GM18858 (cell line): Measurements from ENCODE around the gene ARHGAP6.
"Not testable (repeated sequence)": the region's sequence is repeated elsewhere in the genome, so short reads cannot be mapped to it uniquely, and the experiment has no call there.

Experiments used
- ATAC-seq: cut with Tn5 transposase; IDR thresholded peaks from one replicate; pipeline ENCODE4 v1.9.1; 2021; ENCODE audit not compliant: unreplicated experiment

The ARHGAP6 gene

GRCh38 chrX:11532291-11533078, 133.2 kb downstream of the ARHGAP6 start:
- ATAC-seq = no peak

DNA sequence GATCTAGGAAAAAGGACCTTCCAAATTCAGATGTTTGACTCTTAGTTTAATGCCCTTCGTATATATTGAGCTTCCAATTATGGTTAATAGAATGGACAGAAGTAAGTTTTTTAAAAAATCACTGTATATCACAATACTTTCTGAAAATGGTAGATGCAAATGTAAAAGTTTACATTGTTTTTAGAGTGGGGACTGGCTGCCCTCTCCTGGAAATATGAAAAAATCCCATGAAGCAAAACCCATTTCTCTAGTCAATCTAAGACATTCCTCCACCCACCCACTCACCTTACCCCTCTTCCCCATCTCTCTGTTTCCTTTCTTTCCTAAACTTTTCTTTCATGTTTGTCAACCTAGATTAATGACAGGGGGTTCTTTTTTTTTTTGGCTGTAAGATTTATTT, 134.5 kb downstream of the ARHGAP6 start:
- no peak for ATAC-seq

- no peak for ATAC-seq
Observed at GRCh38 chrX:11530621-11531020, 135.1 kb downstream of the ARHGAP6 start.

DNA sequence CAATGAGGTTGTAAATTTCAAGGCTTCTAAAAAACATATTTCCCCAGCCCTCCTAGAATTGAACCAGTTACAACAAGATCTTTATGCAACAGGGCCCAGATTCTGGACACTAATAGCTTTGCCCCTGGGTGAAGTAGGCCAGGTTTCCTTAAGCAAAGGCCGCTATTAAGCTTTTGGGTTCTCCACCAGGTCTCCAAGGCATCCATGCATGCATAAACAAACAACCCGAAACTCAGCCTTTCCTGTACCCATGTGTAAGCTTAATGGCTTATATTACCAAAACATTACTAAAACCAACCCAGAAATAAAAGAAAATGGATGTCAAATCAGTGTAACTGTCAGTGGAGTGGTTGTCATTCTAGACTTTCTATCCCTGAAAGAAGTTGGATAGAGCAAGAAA, 137.1 kb downstream of the ARHGAP6 start:
- no peak for ATAC-seq

- no peak for ATAC-seq
Observed at GRCh38 chrX:11525685-11526084, 140.0 kb downstream of the ARHGAP6 start.

GRCh38 chrX:11519234-11519633, 146.5 kb downstream of the ARHGAP6 start:
- ATAC-seq = not testable (repeated sequence)

DNA sequence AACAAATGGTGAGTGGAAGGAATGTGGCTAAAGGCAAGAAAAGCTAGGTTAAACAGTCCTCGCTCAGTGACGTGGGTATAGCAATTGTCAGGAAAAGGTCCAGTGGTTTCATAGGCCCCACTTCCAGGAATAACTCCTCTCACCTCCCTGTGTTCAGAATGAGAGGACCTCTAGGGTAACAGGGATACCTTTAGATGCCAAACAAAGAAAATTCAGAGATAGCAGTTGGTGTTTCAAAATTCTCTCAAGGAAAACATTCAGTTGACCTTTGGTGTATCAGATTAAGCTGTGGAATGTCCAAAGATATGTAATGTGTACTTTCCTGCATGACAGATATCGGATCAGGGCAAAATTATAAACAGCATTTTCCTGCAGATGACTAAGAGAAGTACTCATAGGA, 155.9 kb downstream of the ARHGAP6 start:
- ATAC-seq = no peak

DNA sequence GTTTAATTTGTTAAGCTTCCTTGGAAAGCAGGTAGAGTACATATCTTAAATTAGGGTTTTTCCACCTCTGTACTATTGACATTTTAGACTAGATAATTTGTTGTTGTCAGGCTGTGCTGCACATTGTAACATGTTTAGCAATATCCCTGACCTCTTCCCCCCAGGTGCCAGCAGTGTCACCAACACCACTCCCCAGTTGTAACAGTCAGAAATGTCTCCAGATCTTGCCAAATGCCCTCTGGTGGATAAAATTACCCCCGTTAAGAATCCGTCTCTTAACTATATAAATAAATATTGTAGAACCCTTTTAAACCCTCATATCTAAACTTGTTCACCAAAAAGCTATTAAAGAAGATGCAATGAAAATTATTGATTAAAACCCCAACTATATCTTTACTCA, 161.5 kb downstream of the ARHGAP6 start:
- ATAC-seq = no peak

DNA sequence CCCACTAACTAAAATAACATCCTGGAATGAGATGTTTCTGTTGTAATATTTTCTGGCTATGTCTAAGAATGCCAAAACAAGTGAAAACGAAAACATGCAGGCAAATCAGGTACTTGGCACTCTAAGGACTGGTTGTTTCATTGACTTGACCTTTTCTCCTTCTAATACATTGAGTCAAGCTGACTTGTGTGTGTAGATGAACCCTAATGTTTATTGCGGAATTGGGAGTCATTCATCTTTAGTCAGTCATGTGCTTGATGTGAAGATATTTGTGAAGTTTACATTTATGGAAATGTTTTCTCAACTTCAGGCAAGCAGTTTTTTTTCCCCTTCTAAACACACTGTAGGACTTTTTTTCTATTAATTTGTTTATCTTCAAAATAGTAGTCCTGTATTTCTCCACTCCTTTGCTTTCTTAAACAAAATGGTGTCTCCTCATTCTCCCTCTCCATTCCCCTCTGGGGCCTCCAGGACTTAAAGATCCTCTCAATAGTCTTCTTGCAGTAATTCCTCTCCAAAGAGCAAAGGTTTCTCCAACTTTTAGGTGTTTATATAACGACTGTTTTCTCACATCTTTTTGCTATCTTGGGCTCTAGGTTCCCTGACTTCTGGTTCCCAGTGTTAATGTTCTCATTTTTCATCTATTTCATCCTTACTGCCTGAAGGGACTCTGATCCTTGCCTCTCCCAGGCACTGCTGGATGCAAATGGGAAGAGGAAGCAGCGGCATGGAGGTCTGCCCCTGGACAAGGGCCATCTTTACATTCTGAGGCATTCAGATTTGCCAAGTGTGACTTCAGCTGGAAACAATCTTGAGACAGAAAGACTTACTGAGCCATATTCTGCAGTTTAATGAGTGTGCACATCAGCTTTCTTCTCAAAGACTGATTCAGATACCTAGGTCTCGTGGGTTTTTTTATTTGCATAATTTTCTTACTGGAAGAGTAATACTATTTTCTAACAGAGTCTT, 166.4 kb downstream of the ARHGAP6 start:
- no peak for ATAC-seq

DNA sequence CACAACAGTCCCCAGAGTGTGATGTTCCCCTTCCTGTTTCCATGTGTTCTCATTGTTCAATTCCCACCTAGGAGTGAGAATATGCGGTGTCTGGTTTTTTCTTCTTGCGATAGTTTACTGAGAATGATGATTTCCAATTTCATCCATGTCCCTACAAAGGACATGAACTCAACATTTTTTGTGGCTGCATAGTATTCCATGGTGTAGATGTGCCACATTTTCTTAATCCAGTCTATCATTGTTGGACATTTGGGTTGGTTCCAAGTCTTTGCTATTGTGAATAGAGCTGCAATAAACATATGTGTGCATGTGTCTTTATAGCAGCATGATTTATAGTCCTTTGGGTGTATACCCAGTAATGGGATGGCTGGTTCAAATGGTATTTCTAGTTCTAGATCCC, 174.3 kb downstream of the ARHGAP6 start:
- ATAC-seq = not testable (repeated sequence)

- no peak for ATAC-seq
Observed at GRCh38 chrX:11484290-11484689, 181.4 kb downstream of the ARHGAP6 start.

GRCh38 chrX:11481035-11481434, 184.7 kb downstream of the ARHGAP6 start:
- no peak for ATAC-seq

DNA sequence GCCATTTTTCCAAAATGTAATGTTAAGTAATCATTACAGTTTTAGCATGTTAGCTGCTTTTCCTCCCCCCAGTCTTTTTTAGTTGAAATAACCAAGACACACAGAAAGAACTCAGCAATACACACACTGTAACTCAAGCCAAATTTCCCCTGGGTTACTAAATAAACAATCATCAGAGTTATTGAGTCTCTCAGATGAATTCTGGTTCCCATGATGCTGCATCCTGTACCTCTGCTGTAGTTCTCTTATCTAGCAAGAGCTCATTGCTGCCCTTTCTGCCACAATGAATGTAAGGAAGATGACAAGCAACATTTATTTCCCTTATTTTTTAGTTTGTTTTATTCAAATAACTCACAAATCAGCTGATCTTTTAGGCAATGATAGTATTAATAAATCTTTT, 185.1 kb downstream of the ARHGAP6 start:
- no peak for ATAC-seq

DNA sequence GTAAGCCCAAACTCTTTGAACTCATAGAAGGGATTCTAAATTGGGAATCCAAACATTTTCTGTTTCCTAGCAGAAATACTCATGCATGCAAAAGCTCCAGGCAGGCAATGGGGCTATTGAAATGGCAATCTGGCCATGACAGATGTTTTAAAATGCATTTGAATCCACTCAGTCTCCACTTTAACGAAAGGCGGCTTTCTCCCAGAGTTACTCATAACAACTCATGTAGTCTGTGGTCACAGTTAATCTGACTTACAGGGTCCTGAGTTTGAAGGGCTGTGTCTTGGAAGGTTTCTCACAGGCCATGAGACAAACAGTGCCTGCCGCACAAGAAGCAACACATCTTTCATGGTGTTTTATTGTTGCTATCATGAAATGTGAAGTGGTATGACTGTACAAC, 186.8 kb downstream of the ARHGAP6 start:
- no peak for ATAC-seq

DNA sequence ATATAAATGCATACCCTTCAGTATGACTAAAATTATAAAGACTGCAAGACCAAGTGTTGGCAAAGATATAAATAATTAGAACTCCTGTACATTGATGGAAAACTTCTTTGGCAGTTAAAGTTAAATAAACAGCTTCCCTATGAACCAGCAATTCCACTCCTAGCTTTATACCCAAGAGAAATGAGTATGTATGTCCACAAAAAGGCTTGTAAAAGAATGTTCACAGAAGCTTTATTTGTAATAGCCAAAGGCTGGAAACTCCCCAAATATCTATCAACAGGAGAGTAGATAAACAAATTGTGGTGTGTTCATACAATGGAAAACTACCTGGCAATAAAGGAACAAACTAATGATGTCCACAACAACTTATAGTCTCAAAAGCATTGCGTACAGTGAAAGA, 187.7 kb downstream of the ARHGAP6 start:
- ATAC-seq = no peak

GRCh38 chrX:11474576-11474975, 191.1 kb downstream of the ARHGAP6 start:
- no peak for ATAC-seq

GRCh38 chrX:11474021-11474420, 191.7 kb downstream of the ARHGAP6 start:
- ATAC-seq = no peak

- ATAC-seq = no peak
Observed at GRCh38 chrX:11472879-11473278, 192.8 kb downstream of the ARHGAP6 start.

- ATAC-seq = no peak
Observed at GRCh38 chrX:11472381-11472780, 193.3 kb downstream of the ARHGAP6 start.

GRCh38 chrX:11470250-11470974, 195.3 kb downstream of the ARHGAP6 start:
- ATAC-seq = no peak

DNA sequence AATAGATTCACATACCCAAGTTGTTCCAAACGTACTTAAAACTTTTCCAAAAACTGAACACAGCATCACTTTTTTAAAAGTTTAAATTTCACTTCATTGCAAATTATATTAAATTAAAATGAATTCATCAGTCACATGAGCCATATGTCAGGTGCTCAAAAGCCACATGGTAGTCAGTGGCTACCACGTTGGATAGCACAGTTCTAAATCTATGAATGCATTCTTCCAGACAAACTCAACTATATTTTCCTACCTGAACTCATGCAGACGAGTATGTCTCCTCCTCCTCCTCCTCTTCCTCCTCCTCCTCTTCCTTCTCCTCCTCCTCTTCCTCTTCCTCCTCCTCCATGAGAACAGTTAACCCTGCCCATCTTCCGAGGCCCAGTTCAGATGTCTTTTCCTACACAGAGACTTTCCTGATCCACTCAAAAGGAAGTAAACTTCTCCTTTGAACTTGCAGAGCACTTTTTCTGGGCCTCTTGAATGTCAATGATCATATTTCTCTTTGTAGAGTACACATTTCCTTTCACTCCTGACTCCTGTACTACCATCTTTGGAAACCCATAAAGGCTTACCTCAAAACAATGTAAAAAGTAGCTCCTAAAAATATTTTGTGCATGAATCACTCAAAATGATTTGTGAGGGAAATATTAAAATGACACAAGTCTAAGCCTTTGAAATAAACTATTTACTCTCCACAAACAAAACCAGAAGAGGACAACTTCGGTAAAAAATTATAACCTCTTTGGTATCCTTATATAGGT, 199.9 kb downstream of the ARHGAP6 start:
- ATAC-seq = no peak
